Measurements from ENCODE around the gene INTS12.

INTS12 gene

DNA sequence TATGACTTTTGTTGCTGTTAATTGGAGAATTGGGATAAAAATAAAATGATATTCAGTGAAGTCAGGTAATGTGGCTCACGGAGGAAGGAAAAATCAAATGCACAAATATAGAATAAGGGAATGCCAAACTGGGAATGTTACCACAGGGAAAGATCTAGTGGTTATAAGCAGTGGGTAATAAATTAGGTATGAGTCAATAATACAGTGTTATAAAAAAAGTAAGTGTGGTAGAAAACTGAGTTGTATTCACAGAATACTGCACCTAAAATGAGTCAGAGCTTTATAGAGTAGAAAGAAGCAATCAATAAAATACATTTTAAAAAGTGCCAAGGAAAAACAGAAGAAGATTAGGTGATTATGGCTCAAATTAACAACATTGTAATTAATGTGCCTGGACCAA is 34.5 kb downstream of the INTS12 start:
- no peak for ATAC-seq
- TF ChIP-seq ZC3H10 (CRISPR knock-in tag; IDR thresholded peaks at IDR 0.05) (no peak), ZNF565 (CRISPR knock-in tag; conservative IDR thresholded peaks at IDR 0.05; ENCODE audit: low read depth) (no peak), ARNTL (CRISPR knock-in tag; IDR thresholded peaks at IDR 0.05; ENCODE audit: borderline replicate concordance, low read depth) (no peak), GLIS3 (CRISPR knock-in tag; IDR thresholded peaks at IDR 0.05) (no peak), RARB (CRISPR knock-in tag; IDR thresholded peaks at IDR 0.05) (no peak), ZNF70 (CRISPR knock-in tag; IDR thresholded peaks at IDR 0.05) (no peak), ISL1 (CRISPR knock-in tag; IDR thresholded peaks at IDR 0.05) (no peak), ESRRG (CRISPR knock-in tag; IDR thresholded peaks at IDR 0.05) (no peak), SNAI2 (CRISPR knock-in tag; IDR thresholded peaks at IDR 0.05) (no peak), CSDC2 (CRISPR knock-in tag; IDR thresholded peaks at IDR 0.05) (no peak)
- TF ChIP-seq, protein P1, sequence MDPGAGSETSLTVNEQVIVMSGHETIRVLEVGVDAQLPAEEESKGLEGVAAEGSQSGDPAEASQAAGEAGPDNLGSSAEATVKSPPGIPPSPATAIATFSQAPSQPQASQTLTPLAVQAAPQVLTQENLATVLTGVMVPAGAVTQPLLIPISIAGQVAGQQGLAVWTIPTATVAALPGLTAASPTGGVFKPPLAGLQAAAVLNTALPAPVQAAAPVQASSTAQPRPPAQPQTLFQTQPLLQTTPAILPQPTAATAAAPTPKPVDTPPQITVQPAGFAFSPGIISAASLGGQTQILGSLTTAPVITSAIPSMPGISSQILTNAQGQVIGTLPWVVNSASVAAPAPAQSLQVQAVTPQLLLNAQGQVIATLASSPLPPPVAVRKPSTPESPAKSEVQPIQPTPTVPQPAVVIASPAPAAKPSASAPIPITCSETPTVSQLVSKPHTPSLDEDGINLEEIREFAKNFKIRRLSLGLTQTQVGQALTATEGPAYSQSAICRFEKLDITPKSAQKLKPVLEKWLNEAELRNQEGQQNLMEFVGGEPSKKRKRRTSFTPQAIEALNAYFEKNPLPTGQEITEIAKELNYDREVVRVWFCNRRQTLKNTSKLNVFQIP (CRISPR knock-in tag; IDR thresholded peaks at IDR 0.05; ENCODE audit: borderline replicate concordance, low read depth): no peak

DNA sequence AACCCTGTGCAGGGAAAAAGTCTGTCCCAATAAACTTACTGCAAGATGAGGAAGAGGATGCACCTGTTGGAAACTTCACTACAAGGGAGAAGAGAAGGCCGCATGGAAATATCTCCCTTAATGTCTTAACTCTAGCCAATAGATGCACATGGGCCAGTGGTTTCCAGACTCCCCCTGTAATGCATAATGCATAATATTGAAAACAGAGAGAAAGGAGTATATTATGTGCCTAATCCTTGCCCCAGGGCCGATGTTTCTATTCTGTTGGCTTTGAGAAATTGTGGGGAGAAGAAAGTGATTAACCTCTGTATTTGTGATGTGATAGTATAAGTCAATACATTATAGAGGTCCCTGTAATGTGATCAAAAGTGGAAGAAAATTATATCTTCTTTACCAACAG is 37.2 kb downstream of the INTS12 start:
- TF ChIP-seq, protein P1 (CRISPR knock-in tag; IDR thresholded peaks at IDR 0.05; ENCODE audit: borderline replicate concordance, low read depth): no peak
- TF ChIP-seq OSR1 (CRISPR knock-in tag; IDR thresholded peaks at IDR 0.05): no peak
- TF ChIP-seq, protein P2, sequence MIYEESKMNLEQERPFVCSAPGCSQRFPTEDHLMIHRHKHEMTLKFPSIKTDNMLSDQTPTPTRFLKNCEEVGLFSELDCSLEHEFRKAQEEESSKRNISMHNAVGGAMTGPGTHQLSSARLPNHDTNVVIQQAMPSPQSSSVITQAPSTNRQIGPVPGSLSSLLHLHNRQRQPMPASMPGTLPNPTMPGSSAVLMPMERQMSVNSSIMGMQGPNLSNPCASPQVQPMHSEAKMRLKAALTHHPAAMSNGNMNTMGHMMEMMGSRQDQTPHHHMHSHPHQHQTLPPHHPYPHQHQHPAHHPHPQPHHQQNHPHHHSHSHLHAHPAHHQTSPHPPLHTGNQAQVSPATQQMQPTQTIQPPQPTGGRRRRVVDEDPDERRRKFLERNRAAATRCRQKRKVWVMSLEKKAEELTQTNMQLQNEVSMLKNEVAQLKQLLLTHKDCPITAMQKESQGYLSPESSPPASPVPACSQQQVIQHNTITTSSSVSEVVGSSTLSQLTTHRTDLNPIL (CRISPR knock-in tag; IDR thresholded peaks at IDR 0.05; ENCODE audit: low read depth): no peak
- no peak for TF ChIP-seq ARNTL (CRISPR knock-in tag; IDR thresholded peaks at IDR 0.05; ENCODE audit: borderline replicate concordance, low read depth)
- TF ChIP-seq ZC3H10 (CRISPR knock-in tag; IDR thresholded peaks at IDR 0.05): no peak
- no peak for TF ChIP-seq BACH2 (CRISPR knock-in tag; IDR thresholded peaks at IDR 0.05; ENCODE audit: borderline replicate concordance)
- no peak for TF ChIP-seq TCF4 (CRISPR knock-in tag; IDR thresholded peaks at IDR 0.05; ENCODE audit: borderline replicate concordance)
- no peak for TF ChIP-seq ESRRG (CRISPR knock-in tag; IDR thresholded peaks at IDR 0.05)
- no peak for ATAC-seq

DNA sequence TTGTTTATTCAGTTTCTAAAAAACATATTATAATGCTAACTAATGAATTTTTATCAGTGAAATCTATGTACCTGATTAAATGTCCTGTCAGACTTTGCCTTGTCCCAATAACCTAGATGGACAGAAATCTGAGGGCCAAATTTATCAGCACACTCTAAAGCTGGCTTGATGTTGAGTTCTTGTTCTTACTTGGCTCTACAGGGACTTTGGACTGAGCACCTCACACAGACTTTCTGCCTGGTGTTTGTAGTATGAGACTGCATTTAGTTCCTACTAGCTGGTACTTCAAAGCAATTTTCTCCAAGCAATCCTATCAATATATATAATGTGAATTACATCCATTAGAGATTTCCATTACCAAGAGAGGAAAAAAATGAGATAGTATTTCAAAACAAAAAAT is 37.8 kb downstream of the INTS12 start:
- TF ChIP-seq SNAI2 (CRISPR knock-in tag; IDR thresholded peaks at IDR 0.05): no peak
- no peak for TF ChIP-seq ISL1 (CRISPR knock-in tag; IDR thresholded peaks at IDR 0.05)
- TF ChIP-seq, protein P3, sequence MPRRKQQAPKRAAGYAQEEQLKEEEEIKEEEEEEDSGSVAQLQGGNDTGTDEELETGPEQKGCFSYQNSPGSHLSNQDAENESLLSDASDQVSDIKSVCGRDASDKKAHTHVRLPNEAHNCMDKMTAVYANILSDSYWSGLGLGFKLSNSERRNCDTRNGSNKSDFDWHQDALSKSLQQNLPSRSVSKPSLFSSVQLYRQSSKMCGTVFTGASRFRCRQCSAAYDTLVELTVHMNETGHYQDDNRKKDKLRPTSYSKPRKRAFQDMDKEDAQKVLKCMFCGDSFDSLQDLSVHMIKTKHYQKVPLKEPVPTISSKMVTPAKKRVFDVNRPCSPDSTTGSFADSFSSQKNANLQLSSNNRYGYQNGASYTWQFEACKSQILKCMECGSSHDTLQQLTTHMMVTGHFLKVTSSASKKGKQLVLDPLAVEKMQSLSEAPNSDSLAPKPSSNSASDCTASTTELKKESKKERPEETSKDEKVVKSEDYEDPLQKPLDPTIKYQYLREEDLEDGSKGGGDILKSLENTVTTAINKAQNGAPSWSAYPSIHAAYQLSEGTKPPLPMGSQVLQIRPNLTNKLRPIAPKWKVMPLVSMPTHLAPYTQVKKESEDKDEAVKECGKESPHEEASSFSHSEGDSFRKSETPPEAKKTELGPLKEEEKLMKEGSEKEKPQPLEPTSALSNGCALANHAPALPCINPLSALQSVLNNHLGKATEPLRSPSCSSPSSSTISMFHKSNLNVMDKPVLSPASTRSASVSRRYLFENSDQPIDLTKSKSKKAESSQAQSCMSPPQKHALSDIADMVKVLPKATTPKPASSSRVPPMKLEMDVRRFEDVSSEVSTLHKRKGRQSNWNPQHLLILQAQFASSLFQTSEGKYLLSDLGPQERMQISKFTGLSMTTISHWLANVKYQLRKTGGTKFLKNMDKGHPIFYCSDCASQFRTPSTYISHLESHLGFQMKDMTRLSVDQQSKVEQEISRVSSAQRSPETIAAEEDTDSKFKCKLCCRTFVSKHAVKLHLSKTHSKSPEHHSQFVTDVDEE (CRISPR knock-in tag; IDR thresholded peaks at IDR 0.05): no peak
- no peak for TF ChIP-seq ZNF8 (CRISPR knock-in tag; IDR thresholded peaks at IDR 0.05)
- no peak for TF ChIP-seq ARNTL (CRISPR knock-in tag; IDR thresholded peaks at IDR 0.05; ENCODE audit: borderline replicate concordance, low read depth)
- TF ChIP-seq, protein P1 (CRISPR knock-in tag; IDR thresholded peaks at IDR 0.05; ENCODE audit: borderline replicate concordance, low read depth): no peak
- no peak for ATAC-seq

- ATAC-seq: peak; percentile 91
- TF ChIP-seq OSR1 (CRISPR knock-in tag; IDR thresholded peaks at IDR 0.05): no peak
- no peak for TF ChIP-seq ZFP3 (CRISPR knock-in tag; IDR thresholded peaks at IDR 0.05)
- TF ChIP-seq SNAI2 (CRISPR knock-in tag; IDR thresholded peaks at IDR 0.05): no peak
- no peak for TF ChIP-seq ZFP30 (CRISPR knock-in tag; IDR thresholded peaks at IDR 0.05)
- TF ChIP-seq CSDC2 (CRISPR knock-in tag; IDR thresholded peaks at IDR 0.05): no peak
- TF ChIP-seq, protein P3 (CRISPR knock-in tag; IDR thresholded peaks at IDR 0.05): no peak
- TF ChIP-seq, protein P2 (CRISPR knock-in tag; IDR thresholded peaks at IDR 0.05; ENCODE audit: low read depth): no peak
- no peak for TF ChIP-seq TOX (CRISPR knock-in tag; IDR thresholded peaks at IDR 0.05; ENCODE audit: borderline replicate concordance)
- TF ChIP-seq ZNF70 (CRISPR knock-in tag; IDR thresholded peaks at IDR 0.05): no peak
- TF ChIP-seq ISL1 (CRISPR knock-in tag; IDR thresholded peaks at IDR 0.05): no peak
Measured at GRCh38 chr4:105666693-105667092, 41.8 kb downstream of the INTS12 start.

All from SK-N-SH treated with all-trans-retinoic acid at 6 μM for 48 hours (cell line).